ENCODE measurements around the gene ARHGAP8.

The ARHGAP8 gene

GRCh38 chr22:44860311-44860710, 107.9 kb downstream of the ARHGAP8 start:
- H3K36me3 ChIP-seq (ENCODE audit: control insufficient read depth in 5 of 5, insufficient read depth in 5 of 5, low read length in 5 of 5), result peaks cover 0 to 6% (median 0%) of the 10 kb centered on the region in 5 donors
- H3K9me3 ChIP-seq (ENCODE audit: control insufficient read depth in 5 of 5, low read length in 5 of 5), result no peaks in the 10 kb centered on the region
- H3K9ac ChIP-seq (ENCODE audit: low read length in 5 of 5), result no peak overlapping the region
- no peak overlapping the region for H3K4me3 ChIP-seq (ENCODE audit: low read depth in 1 of 5, low read length in 5 of 5)
- H3K27ac ChIP-seq (ENCODE audit: low read depth, low read length), result no peak overlapping the region
- H3K4me1 ChIP-seq (ENCODE audit: control insufficient read depth in 5 of 5, insufficient read depth in 5 of 5, low read length in 5 of 5), result peaks cover 0 to 3% (median 0%) of the 10 kb centered on the region in 5 donors
- H3K27me3 ChIP-seq (ENCODE audit: control insufficient read depth in 5 of 5, insufficient read depth in 4 of 5, low read length in 5 of 5), result peaks cover 0 to 9% (median 0%) of the 10 kb centered on the region in 5 donors

DNA sequence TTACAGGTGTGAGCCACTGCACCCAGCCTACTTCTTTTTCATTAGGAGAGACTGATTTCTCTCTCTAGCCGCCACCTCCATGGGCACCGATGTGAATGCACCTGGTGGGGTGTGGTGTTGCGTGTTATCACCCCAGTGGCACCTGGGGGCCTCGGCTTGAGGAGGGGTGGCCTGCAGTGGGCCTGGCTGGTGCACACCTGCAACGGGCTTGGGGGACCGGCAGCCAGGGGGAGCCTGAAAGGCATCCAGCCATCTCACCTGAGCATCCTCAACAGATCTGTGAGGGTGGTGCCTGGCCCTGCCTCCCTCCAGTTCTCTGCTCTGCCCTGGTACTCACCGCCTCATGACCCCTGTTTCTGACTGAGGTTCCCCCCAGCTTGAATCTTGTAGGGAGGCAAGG, 108.9 kb downstream of the ARHGAP8 start:
- H3K9ac ChIP-seq (ENCODE audit: low read length in 5 of 5), result no peak overlapping the region
- H3K27ac ChIP-seq (ENCODE audit: low read depth, low read length), result no peak overlapping the region
- peaks cover 0 to 3% (median 0%) of the 10 kb centered on the region in 5 donors for H3K4me1 ChIP-seq (ENCODE audit: control insufficient read depth in 5 of 5, insufficient read depth in 5 of 5, low read length in 5 of 5)
- H3K4me3 ChIP-seq (ENCODE audit: low read depth in 1 of 5, low read length in 5 of 5), result no peak overlapping the region
- H3K27me3 ChIP-seq (ENCODE audit: control insufficient read depth in 5 of 5, insufficient read depth in 4 of 5, low read length in 5 of 5), result peaks cover 0 to 9% (median 0%) of the 10 kb centered on the region in 5 donors
- H3K9me3 ChIP-seq (ENCODE audit: control insufficient read depth in 5 of 5, low read length in 5 of 5), result no peaks in the 10 kb centered on the region
- peaks cover 0 to 6% (median 0%) of the 10 kb centered on the region in 5 donors for H3K36me3 ChIP-seq (ENCODE audit: control insufficient read depth in 5 of 5, insufficient read depth in 5 of 5, low read length in 5 of 5)

- Histone ChIP-seq H3K9me3 (ENCODE audit: control insufficient read depth in 5 of 5, low read length in 5 of 5) (no peaks in the 10 kb centered on the region), H3K4me1 (ENCODE audit: control insufficient read depth in 5 of 5, insufficient read depth in 5 of 5, low read length in 5 of 5) (peaks cover 0 to 3% (median 0%) of the 10 kb centered on the region in 5 donors), H3K27ac (ENCODE audit: low read depth, low read length) (no peak overlapping the region), H3K27me3 (ENCODE audit: control insufficient read depth in 5 of 5, insufficient read depth in 4 of 5, low read length in 5 of 5) (peaks cover 0 to 9% (median 0%) of the 10 kb centered on the region in 5 donors), H3K9ac (ENCODE audit: low read length in 5 of 5) (no peak overlapping the region), H3K4me3 (ENCODE audit: low read depth in 1 of 5, low read length in 5 of 5) (no peak overlapping the region), H3K36me3 (ENCODE audit: control insufficient read depth in 5 of 5, insufficient read depth in 5 of 5, low read length in 5 of 5) (peaks cover 0 to 6% (median 0%) of the 10 kb centered on the region in 5 donors)
These were observed 109.9 kb downstream of the ARHGAP8 start for GRCh38 chr22:44862281-44862680.

DNA sequence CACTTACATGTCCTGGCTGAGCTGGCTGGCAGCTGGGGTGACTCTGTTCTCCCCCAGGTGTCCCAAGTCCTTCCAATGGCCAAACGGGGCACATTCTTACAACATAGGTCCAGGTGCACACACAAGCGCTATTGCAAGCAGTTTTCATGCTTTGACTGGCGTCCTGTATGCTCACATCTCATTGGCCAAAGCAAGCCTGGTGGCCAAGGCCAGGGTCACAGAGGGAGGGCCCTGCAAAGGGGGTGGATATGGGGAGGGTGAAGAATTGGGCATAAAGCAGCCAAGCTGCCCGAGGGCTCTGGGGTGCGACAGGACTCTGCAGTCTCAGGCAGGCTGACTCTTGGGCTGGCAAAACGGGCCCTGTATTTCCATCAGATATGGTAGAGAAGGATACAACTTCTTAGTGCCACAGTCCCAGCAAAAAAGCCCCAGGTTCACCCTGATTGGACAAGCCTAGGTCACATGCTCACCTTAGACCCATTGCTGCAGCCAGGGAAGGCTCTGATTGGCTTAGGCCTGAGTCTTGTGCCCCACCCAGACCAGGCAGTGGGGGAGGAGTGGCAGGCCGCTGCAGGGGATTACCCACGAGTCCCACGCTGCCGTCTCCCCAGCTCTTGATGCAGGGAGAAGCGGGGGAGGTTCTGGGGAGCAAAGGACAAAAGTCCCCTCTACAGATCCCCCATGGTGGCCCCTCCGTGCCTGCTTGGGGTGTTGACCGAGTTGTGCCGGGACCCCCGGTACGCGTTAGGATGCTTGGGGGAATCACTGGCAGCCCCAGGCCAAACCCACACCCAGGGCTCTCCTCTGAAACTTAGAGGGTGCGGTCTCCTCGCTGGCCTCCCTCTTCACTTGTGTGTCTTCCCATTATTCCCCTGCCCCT, 110.8 kb downstream of the ARHGAP8 start:
- H3K27ac ChIP-seq (ENCODE audit: low read depth, low read length), result no peak overlapping the region
- H3K27me3 ChIP-seq (ENCODE audit: control insufficient read depth in 5 of 5, insufficient read depth in 4 of 5, low read length in 5 of 5), result peaks cover 0 to 9% (median 3%) of the 10 kb centered on the region in 5 donors
- H3K4me1 ChIP-seq (ENCODE audit: control insufficient read depth in 5 of 5, insufficient read depth in 5 of 5, low read length in 5 of 5), result peaks cover 0 to 3% (median 0%) of the 10 kb centered on the region in 5 donors
- H3K9ac ChIP-seq (ENCODE audit: low read length in 5 of 5), result no peak overlapping the region
- no peaks in the 10 kb centered on the region for H3K9me3 ChIP-seq (ENCODE audit: control insufficient read depth in 5 of 5, low read length in 5 of 5)
- H3K4me3 ChIP-seq (ENCODE audit: low read depth in 1 of 5, low read length in 5 of 5), result no peak overlapping the region
- peaks cover 0 to 6% (median 0%) of the 10 kb centered on the region in 5 donors for H3K36me3 ChIP-seq (ENCODE audit: control insufficient read depth in 5 of 5, insufficient read depth in 5 of 5, low read length in 5 of 5)

- no peak overlapping the region for H3K4me3 ChIP-seq (ENCODE audit: low read depth in 1 of 5, low read length in 5 of 5)
- H3K9me3 ChIP-seq (ENCODE audit: control insufficient read depth in 5 of 5, low read length in 5 of 5), result no peaks in the 10 kb centered on the region
- no peak overlapping the region for H3K9ac ChIP-seq (ENCODE audit: low read length in 5 of 5)
- peaks cover 0 to 9% (median 7%) of the 10 kb centered on the region in 5 donors for H3K27me3 ChIP-seq (ENCODE audit: control insufficient read depth in 5 of 5, insufficient read depth in 4 of 5, low read length in 5 of 5)
- H3K36me3 ChIP-seq (ENCODE audit: control insufficient read depth in 5 of 5, insufficient read depth in 5 of 5, low read length in 5 of 5), result peaks cover 0 to 6% (median 0%) of the 10 kb centered on the region in 5 donors
- H3K27ac ChIP-seq (ENCODE audit: low read depth, low read length), result no peak overlapping the region
- no peaks in the 10 kb centered on the region for H3K4me1 ChIP-seq (ENCODE audit: control insufficient read depth in 5 of 5, insufficient read depth in 5 of 5, low read length in 5 of 5)
These were observed 113.0 kb downstream of the ARHGAP8 start for GRCh38 chr22:44865193-44866057.

- Histone ChIP-seq H3K4me1 (ENCODE audit: control insufficient read depth in 5 of 5, insufficient read depth in 5 of 5, low read length in 5 of 5) (no peaks in the 10 kb centered on the region), H3K9ac (ENCODE audit: low read length in 5 of 5) (no peak overlapping the region), H3K36me3 (ENCODE audit: control insufficient read depth in 5 of 5, insufficient read depth in 5 of 5, low read length in 5 of 5) (no peaks in the 10 kb centered on the region), H3K27ac (ENCODE audit: low read depth, low read length) (no peak overlapping the region), H3K27me3 (ENCODE audit: control insufficient read depth in 5 of 5, insufficient read depth in 4 of 5, low read length in 5 of 5) (peaks cover 0 to 9% (median 3%) of the 10 kb centered on the region in 5 donors), H3K9me3 (ENCODE audit: control insufficient read depth in 5 of 5, low read length in 5 of 5) (peaks cover 3 to 12% (median 8%) of the 10 kb centered on the region in 5 donors), H3K4me3 (ENCODE audit: low read depth in 1 of 5, low read length in 5 of 5) (no peak overlapping the region)
These were observed 116.8 kb downstream of the ARHGAP8 start for GRCh38 chr22:44869196-44869595.

DNA sequence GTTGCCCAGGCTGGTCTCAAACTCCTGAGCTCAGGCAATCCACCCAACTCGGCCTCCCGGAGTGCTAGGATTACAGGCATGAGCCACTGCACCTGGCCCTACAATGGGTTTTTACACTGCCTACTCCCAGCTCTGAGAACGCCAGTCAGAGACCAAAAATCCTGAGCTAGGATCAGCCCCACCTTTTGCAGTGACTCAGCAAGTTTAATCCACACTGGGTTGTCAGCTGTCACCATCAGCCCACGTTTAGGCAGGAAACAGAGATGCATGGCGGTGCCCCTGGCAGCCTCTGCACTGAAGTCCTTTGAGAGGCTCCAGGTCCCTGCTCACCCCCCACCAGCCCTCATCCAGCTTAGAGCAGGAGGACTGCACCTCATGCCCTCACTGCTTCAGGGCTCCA, 117.6 kb downstream of the ARHGAP8 start:
- H3K27me3 ChIP-seq (ENCODE audit: control insufficient read depth in 5 of 5, insufficient read depth in 4 of 5, low read length in 5 of 5), result peaks cover 0 to 9% (median 3%) of the 10 kb centered on the region in 5 donors
- H3K4me3 ChIP-seq (ENCODE audit: low read depth in 1 of 5, low read length in 5 of 5), result no peak overlapping the region
- H3K9ac ChIP-seq (ENCODE audit: low read length in 5 of 5), result no peak overlapping the region
- no peak overlapping the region for H3K27ac ChIP-seq (ENCODE audit: low read depth, low read length)
- peaks cover 3 to 12% (median 8%) of the 10 kb centered on the region in 5 donors for H3K9me3 ChIP-seq (ENCODE audit: control insufficient read depth in 5 of 5, low read length in 5 of 5)
- no peaks in the 10 kb centered on the region for H3K4me1 ChIP-seq (ENCODE audit: control insufficient read depth in 5 of 5, insufficient read depth in 5 of 5, low read length in 5 of 5)
- no peaks in the 10 kb centered on the region for H3K36me3 ChIP-seq (ENCODE audit: control insufficient read depth in 5 of 5, insufficient read depth in 5 of 5, low read length in 5 of 5)

- H3K9ac ChIP-seq (ENCODE audit: low read length in 5 of 5), result no peak overlapping the region
- H3K27ac ChIP-seq (ENCODE audit: low read depth, low read length), result no peak overlapping the region
- H3K36me3 ChIP-seq (ENCODE audit: control insufficient read depth in 5 of 5, insufficient read depth in 5 of 5, low read length in 5 of 5), result no peaks in the 10 kb centered on the region
- H3K4me3 ChIP-seq (ENCODE audit: low read depth in 1 of 5, low read length in 5 of 5), result no peak overlapping the region
- no peaks in the 10 kb centered on the region for H3K4me1 ChIP-seq (ENCODE audit: control insufficient read depth in 5 of 5, insufficient read depth in 5 of 5, low read length in 5 of 5)
- H3K27me3 ChIP-seq (ENCODE audit: control insufficient read depth in 5 of 5, insufficient read depth in 4 of 5, low read length in 5 of 5), result peaks cover 0 to 9% (median 3%) of the 10 kb centered on the region in 5 donors
- peaks cover 3 to 17% (median 10%) of the 10 kb centered on the region in 5 donors for H3K9me3 ChIP-seq (ENCODE audit: control insufficient read depth in 5 of 5, low read length in 5 of 5)
These were observed 119.4 kb downstream of the ARHGAP8 start for GRCh38 chr22:44871782-44872181.

DNA sequence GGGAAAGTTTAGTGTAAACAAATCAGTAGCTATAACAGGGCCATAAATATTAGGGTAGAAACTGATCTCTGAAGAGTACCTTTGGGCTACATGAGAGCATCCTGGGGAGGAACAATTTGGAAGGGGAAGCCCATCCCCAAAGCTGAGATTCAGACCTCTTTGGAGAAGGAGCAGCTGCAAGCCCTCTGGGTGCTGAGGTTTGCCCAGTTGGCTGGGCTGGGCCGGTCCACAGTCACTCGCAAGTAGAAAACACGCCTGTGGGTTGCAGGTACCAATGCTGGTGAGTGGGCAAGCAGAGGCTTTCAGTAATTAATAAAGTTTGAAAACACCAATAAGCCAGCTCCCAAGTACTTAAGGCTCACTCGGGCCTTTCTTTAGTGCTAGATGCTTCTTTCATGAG, 124.5 kb downstream of the ARHGAP8 start:
- peaks cover 2 to 23% (median 19%) of the 10 kb centered on the region in 5 donors for H3K9me3 ChIP-seq (ENCODE audit: control insufficient read depth in 5 of 5, low read length in 5 of 5)
- H3K27ac ChIP-seq (ENCODE audit: low read depth, low read length), result no peak overlapping the region
- no peaks in the 10 kb centered on the region for H3K4me1 ChIP-seq (ENCODE audit: control insufficient read depth in 5 of 5, insufficient read depth in 5 of 5, low read length in 5 of 5)
- H3K9ac ChIP-seq (ENCODE audit: low read length in 5 of 5), result no peak overlapping the region
- peaks cover 0 to 3% (median 2%) of the 10 kb centered on the region in 5 donors for H3K27me3 ChIP-seq (ENCODE audit: control insufficient read depth in 5 of 5, insufficient read depth in 4 of 5, low read length in 5 of 5)
- H3K36me3 ChIP-seq (ENCODE audit: control insufficient read depth in 5 of 5, insufficient read depth in 5 of 5, low read length in 5 of 5), result no peaks in the 10 kb centered on the region
- no peak overlapping the region for H3K4me3 ChIP-seq (ENCODE audit: low read depth in 1 of 5, low read length in 5 of 5)

Measured in subcutaneous abdominal adipose tissue (tissue), 5 donors.